Right lobe of liver (tissue), 6 donors: ENCODE data around the gene PPDPF. TPM values are rescaled to one million over a fixed set of nuclear protein-coding genes. Genes with fewer than 3 reads are reported as not detected.

Source experiments
- ATAC-seq, 4 donors: fragments of 200-7000 bp; cut with Tn5 transposase; one replicate each; pipeline ENCODE4 v1.9.1; 2020; ENCODE audit warnings: mild to moderate bottlenecking in 4 of 4, moderate library complexity in 4 of 4
- DNase-seq, 3 donors: peaks; one replicate each; pipeline ENCODE4 v3.0.0-alpha.2; 2020
- H3K27ac ChIP-seq, 3 donors: fragments of 200-600 bp; one replicate each; pipeline ENCODE4 v1.8.0; 2022
- H3K27me3 ChIP-seq, 2 donors: fragments of 200-600 bp; one replicate each; pipeline ENCODE4 v1.8.0; 2022
- H3K36me3 ChIP-seq, 4 donors: fragments of 200-600 bp; sonication (generic) in 1 of 4; one replicate each; pipeline versions ENCODE4 v1.5.1 to v1.8.0; 2017 to 2022; ENCODE audit warnings: control low read depth in 1 of 4
- H3K4me1 ChIP-seq, 4 donors: fragments of 200-600 bp; sonication (generic) in 1 of 4; one replicate each; pipeline versions ENCODE4 v1.5.1 to v1.8.0; 2017 to 2022; ENCODE audit warnings: control low read depth in 1 of 4
- H3K4me3 ChIP-seq, 3 donors: fragments of 200-600 bp; one replicate each; pipeline ENCODE4 v1.8.0; 2022
- H3K9me3 ChIP-seq, 4 donors: fragments of 200-600 bp; sonication (generic) in 1 of 4; one replicate each; pipeline versions ENCODE4 v1.5.1 to v1.8.0; 2017 to 2022; ENCODE audit warnings: control low read depth in 1 of 4
- CTCF ChIP-seq, 4 donors: fragments of 200-600 bp in 3 of 4; fragments of 450-650 bp in 1 of 4; IDR thresholded peaks; one replicate each; pipeline versions ENCODE4 v1.5.1 to v1.8.0; 2016 to 2022; ENCODE audit warnings: antibody characterized with exemption in 4 of 4, mild to moderate bottlenecking in 2 of 4
- POLR2A ChIP-seq: fragments of 450-650 bp; IDR thresholded peaks from one replicate; pipeline ENCODE4 v1.6.1; 2017; ENCODE audit warnings: antibody characterized with exemption, mild to moderate bottlenecking
- WGBS: methylation state at CpG from one replicate; pipeline ENCODE4 v1.1.6; 2018; ENCODE audit warnings: low coverage, low lambda C conversion rate; ENCODE audit not compliant: insufficient coverage; ENCODE audit errors: missing lambda C conversion rate; 5-methylcytosine and 5-hydroxymethylcytosine counted together
- intact Hi-C, 2 donors: fragments of 100-400 bp; cut with DNase I; formaldehyde crosslinking; loops; one replicate each; pipeline versions ENCODE4 v1.11.2 to v1.14.1; 2022
- total RNA-seq, 6 experiments: library from RNA; depleted of rRNA in 2 of 6; stranded (reverse); fragments of >200 nt in 2 of 6; fragmentation: NEBNext Ultra II Directional in 3 of 6; extraction: Animal tissue kit (Norgen Biotek cat#: 25700) in 3 of 6; gene quantifications; one replicate each; pipeline versions ENCODE4 v1.1.0 to v1.2.4, GENCODE V29; 2016 to 2023
- donor health status: DM: no; HTN: yes; CAD: no.
- donor health status: DM: no; HTN: no; CAD: no.
- donor health status: DM: no; HTN: no; CAD: no.
- donor health status: DM: no; HTN: yes; CAD: no.
- donor health status: DM: no; HTN: yes; CAD: no.

Gene PPDPF
- total RNA-seq, 6 experiments from 2014 or later, result 50.2 to 99.4 (median 76.7) TPM

GRCh38 chr20:63541371-63541770 is 20.8 kb downstream of the PPDPF start:
- no peaks in the 10 kb centered on the region for H3K36me3 ChIP-seq
- no peak for DNase-seq
- no peaks in the 10 kb centered on the region for H3K9me3 ChIP-seq
- H3K27me3 ChIP-seq, result no peaks in the 10 kb centered on the region
- no peak overlapping the region for H3K27ac ChIP-seq
- no peak for ATAC-seq
- intact Hi-C loops, result loop anchor here in 1 of 2 donors (10.0 kb wide), 1 partner anchor 433 kb away; the partner anchor contains the start of gene SAMD10
- H3K4me3 ChIP-seq, result no peak overlapping the region
- WGBS, result no CpG with 5 or more reads among the region's 28 CpGs
- H3K4me1 ChIP-seq, result peaks cover 0 to 10% (median 4%) of the 10 kb centered on the region in 4 donors
- TF ChIP-seq POLR2A (no peak), CTCF (IDR thresholded peaks at IDR 0.05) (no peak)

GRCh38 chr20:63542031-63542559 is 21.5 kb downstream of the PPDPF start:
- no peaks in the 10 kb centered on the region for H3K27me3 ChIP-seq
- no peaks in the 10 kb centered on the region for H3K36me3 ChIP-seq
- no peak for TF ChIP-seq POLR2A
- TF ChIP-seq CTCF (IDR thresholded peaks at IDR 0.05), result no peak
- H3K27ac ChIP-seq, result no peak overlapping the region
- intact Hi-C loops, result loop anchor here in 1 of 2 donors (10.0 kb wide), 1 partner anchor 433 kb away; the partner anchor contains the start of gene SAMD10
- WGBS, result 80% methylated on average over 1 of the region's 36 CpGs
- H3K9me3 ChIP-seq, result no peaks in the 10 kb centered on the region
- no peak overlapping the region for H3K4me3 ChIP-seq
- peaks cover 0 to 6% (median 3%) of the 10 kb centered on the region in 4 donors for H3K4me1 ChIP-seq
- no peak for ATAC-seq
- no peak for DNase-seq

GRCh38 chr20:63542696-63543095 is 22.1 kb downstream of the PPDPF start:
- Histone ChIP-seq H3K9me3 (no peaks in the 10 kb centered on the region), H3K4me3 (no peak overlapping the region), H3K4me1 (peaks cover 0 to under 1% (median 0%) of the 10 kb centered on the region in 4 donors), H3K27me3 (no peaks in the 10 kb centered on the region), H3K36me3 (no peaks in the 10 kb centered on the region), H3K27ac (no peak overlapping the region)
- intact Hi-C loops, result loop anchor here in 1 of 2 donors (10.0 kb wide), 1 partner anchor 432 kb away; the partner anchor contains the start of gene SAMD10
- ATAC-seq (no peak), DNase-seq (no peak)
- TF ChIP-seq POLR2A (no peak), CTCF (IDR thresholded peaks at IDR 0.05) (no peak)
- WGBS, result no CpG with 5 or more reads among the region's 10 CpGs

GRCh38 chr20:63543131-63543530 is 22.6 kb downstream of the PPDPF start:
- no peak for DNase-seq
- Histone ChIP-seq H3K9me3 (no peaks in the 10 kb centered on the region), H3K4me3 (no peak overlapping the region), H3K27me3 (no peaks in the 10 kb centered on the region), H3K4me1 (no peaks in the 10 kb centered on the region), H3K27ac (no peak overlapping the region), H3K36me3 (no peaks in the 10 kb centered on the region)
- TF ChIP-seq CTCF (IDR thresholded peaks at IDR 0.05) (no peak), POLR2A (no peak)
- WGBS, result no CpG with 5 or more reads among the region's 10 CpGs
- no peak for ATAC-seq
- intact Hi-C loops, result loop anchor here in 1 of 2 donors (10.0 kb wide), 1 partner anchor 432 kb away; the partner anchor contains the start of gene SAMD10
